Endodermal cell (in vitro differentiated cells): ENCODE measurements around the gene DESI1. TPM values are rescaled to one million over a fixed set of nuclear protein-coding genes. Genes with fewer than 3 reads are reported as not detected.
A peak's percentile ranks its signal among the peaks of the same experiment; 100 is the strongest.

Experiments used
- DNase-seq: peaks from one replicate; pipeline ENCODE4 v3.0.0-alpha.2; 2017
- H3K27ac ChIP-seq: 2 replicates; pipeline ENCODE4 v1.5.1; 2013; ENCODE audit warnings: mild to moderate bottlenecking, low read depth, low read length, moderate library complexity
- H3K27me3 ChIP-seq: 2 replicates; pipeline ENCODE4 v1.6.1; 2013; ENCODE audit warnings: mild to moderate bottlenecking, low read length, moderate library complexity; ENCODE audit not compliant: insufficient read depth, control insufficient read depth, poor library complexity, severe bottlenecking
- H3K36me3 ChIP-seq: 2 replicates; pipeline ENCODE4 v1.7.0; 2013; ENCODE audit warnings: mild to moderate bottlenecking, low read length, moderate library complexity; ENCODE audit not compliant: control insufficient read depth, insufficient read depth
- H3K4me1 ChIP-seq: one replicate; pipeline ENCODE4 v1.7.0; 2013; ENCODE audit warnings: low read length; ENCODE audit not compliant: control insufficient read depth, insufficient read depth
- H3K4me3 ChIP-seq: 2 replicates; pipeline ENCODE4 v1.5.1; 2013; ENCODE audit warnings: mild to moderate bottlenecking, low read length, moderate library complexity
- H3K9ac ChIP-seq: 2 replicates; pipeline ENCODE4 v1.6.1; 2013; ENCODE audit warnings: mild to moderate bottlenecking, low read length, moderate library complexity; ENCODE audit not compliant: poor library complexity, severe bottlenecking; ENCODE audit errors: extremely low read depth
- H3K9me3 ChIP-seq: 2 replicates; pipeline ENCODE4 v1.6.1; 2013; ENCODE audit warnings: mild to moderate bottlenecking, low read length, moderate library complexity; ENCODE audit not compliant: control insufficient read depth
- H3K27ac Mint-ChIP-seq: 2 replicates; pipeline ENCODE4 v1.8.0; 2020; ENCODE audit warnings: mixed read lengths
- H3K27me3 Mint-ChIP-seq: 2 replicates; pipeline ENCODE4 v1.8.0; 2021; ENCODE audit warnings: mild to moderate bottlenecking, mixed read lengths; ENCODE audit not compliant: insufficient read depth
- H3K36me3 Mint-ChIP-seq: 2 replicates; pipeline ENCODE4 v1.8.0; 2020; ENCODE audit warnings: low read depth, mixed read lengths
- H3K4me1 Mint-ChIP-seq: 2 replicates; pipeline ENCODE4 v1.8.0; 2020; ENCODE audit warnings: mixed read lengths
- H3K4me3 Mint-ChIP-seq: 2 replicates; pipeline ENCODE4 v1.8.0; 2020; ENCODE audit warnings: mild to moderate bottlenecking, moderate library complexity, mixed read lengths
- H3K9me3 Mint-ChIP-seq: 2 replicates; pipeline ENCODE4 v1.8.0; 2020; ENCODE audit warnings: mild to moderate bottlenecking, mixed read lengths
- CTCF ChIP-seq: fragments of 200-600 bp; sonication (generic); conservative IDR thresholded peaks from 2 replicates; pipeline ENCODE4 v1.5.0; 2021; ENCODE audit warnings: antibody characterized with exemption, mild to moderate bottlenecking
- WGBS, 2 experiments: methylation state at CpG; one replicate each; pipeline versions ENCODE4 v1.1.5 to v1.1.7; 2013; ENCODE audit warnings: missing lambda C conversion rate in 2 of 2, mixed read lengths in 1 of 2; ENCODE audit not compliant: insufficient coverage in 1 of 2, insufficient read length in 1 of 2; 5-methylcytosine and 5-hydroxymethylcytosine counted together
- total RNA-seq, 2 donors: library from RNA; stranded (reverse); fragmentation: NEBNext Ultra II Directional in 1 of 2; extraction: Animal tissue kit (Norgen Biotek cat#: 25700) in 1 of 2; gene quantifications; 2 replicates in 1 of 2; 3 replicates in 1 of 2; pipeline ENCODE4 v1.2.1, GENCODE V29; 2021

The DESI1 gene
- total RNA-seq, 2 donors from 2014 or later = 21.8 to 28.9 TPM

- Histone ChIP-seq H3K4me3 (peak within 1 kb of the TSS; percentile 91), H3K27ac (peak within 1 kb of the TSS; percentile 60), H3K4me1 (no peaks in the 10 kb centered on the region), H3K9ac (peak within 1 kb of the TSS; percentile 67), H3K36me3 (peaks cover 5% of the 10 kb centered on the region), H3K27me3 (no peaks in the 10 kb centered on the region), H3K9me3 (no peaks in the 10 kb centered on the region)
- Mint-ChIP-seq H3K4me3 (peak within 1 kb of the TSS; percentile 78), H3K27ac (peak within 1 kb of the TSS; percentile 92), H3K27me3 (no peaks in the 10 kb centered on the region), H3K9me3 (peaks cover 6% of the 10 kb centered on the region), H3K4me1 (peaks cover 11% of the 10 kb centered on the region), H3K36me3 (peaks cover 8% of the 10 kb centered on the region)
- TF ChIP-seq CTCF = no peak
- WGBS, 2 experiments = 0 to 1% methylated on average over 29 to 61 of the region's 61 CpGs
- DNase-seq = peak; percentile 100
Measured at GRCh38 chr22:41589391-41590241, 31.2 kb downstream of the DESI1 start, which contains the start of gene PMM1. Gene PMM1, minus strand, starts transcription at chr22:41589840. Its CDS starts 35 bp downstream, at chr22:41589805.

GRCh38 chr22:41587347-41587723 is 33.5 kb downstream of the DESI1 start:
- Mint-ChIP-seq H3K36me3 (peaks cover 17% of the 10 kb centered on the region), H3K27me3 (no peaks in the 10 kb centered on the region), H3K9me3 (no peaks in the 10 kb centered on the region), H3K27ac (no peak overlapping the region), H3K4me1 (peaks cover 11% of the 10 kb centered on the region), H3K4me3 (no peak overlapping the region)
- Histone ChIP-seq H3K27me3 (no peaks in the 10 kb centered on the region), H3K4me1 (no peaks in the 10 kb centered on the region), H3K9ac (no peak overlapping the region), H3K4me3 (no peak overlapping the region), H3K27ac (no peak overlapping the region), H3K9me3 (no peaks in the 10 kb centered on the region), H3K36me3 (peaks cover 12% of the 10 kb centered on the region)
- no peak for DNase-seq
- 94 to 98% methylated on average over 4 to 7 of the region's 7 CpGs for WGBS, 2 experiments
- no peak for TF ChIP-seq CTCF

- H3K9ac ChIP-seq = no peak overlapping the region
- H3K4me3 Mint-ChIP-seq = no peak overlapping the region
- DNase-seq = no peak
Measured at GRCh38 chr22:41585898-41586297, 34.9 kb downstream of the DESI1 start.

More at GRCh38 chr22:41585898-41586297, 34.9 kb downstream of the DESI1 start:
- H3K27me3 ChIP-seq = no peaks in the 10 kb centered on the region
- H3K4me1 ChIP-seq = no peaks in the 10 kb centered on the region
- Mint-ChIP-seq H3K9me3 (no peaks in the 10 kb centered on the region), H3K4me1 (peaks cover 11% of the 10 kb centered on the region), H3K27ac (no peak overlapping the region), H3K36me3 (peaks cover 20% of the 10 kb centered on the region), H3K27me3 (no peaks in the 10 kb centered on the region)
- 97 to 100% methylated on average over 3 to 7 of the region's 7 CpGs for WGBS, 2 experiments
- H3K36me3 ChIP-seq = peaks cover 13% of the 10 kb centered on the region
- H3K4me3 ChIP-seq = no peak overlapping the region
- H3K27ac ChIP-seq = no peak overlapping the region
- H3K9me3 ChIP-seq = no peaks in the 10 kb centered on the region
- TF ChIP-seq CTCF = no peak
